Mesenteric fat pad (tissue), 1 donor: ENCODE measurements around the gene SCN9A. TPM values are rescaled to one million over a fixed set of nuclear protein-coding genes. Genes with fewer than 3 reads are reported as not detected.
"Not testable (repeated sequence)": the region's sequence is repeated elsewhere in the genome, so short reads cannot be mapped to it uniquely, and the experiment has no call there.

ENCODE experiments used
- DNase-seq: peaks from one replicate; pipeline ENCODE4 v3.0.0-alpha.2; 2020; ENCODE audit warnings: low spot score
- total RNA-seq: library from RNA; stranded (reverse); fragmentation: NEBNext Ultra II Directional; extraction: Animal tissue kit (Norgen Biotek cat#: 25700); gene quantifications from one replicate; pipeline ENCODE4 v1.2.1, GENCODE V29; 2021
- donor health status: DM: yes; HTN: yes; CAD: no.

SCN9A gene
- total RNA-seq, 1 donor from 2014 or later: 5.7 TPM

- DNase-seq: no peak
Observed at GRCh38 chr2:166246901-166247300, 128.8 kb downstream of the SCN9A start.

GRCh38 chr2:166242309-166242708 is 133.4 kb downstream of the SCN9A start:
- DNase-seq: no peak

- no peak for DNase-seq
Observed at GRCh38 chr2:166240387-166241313, 135.1 kb downstream of the SCN9A start.

- no peak for DNase-seq
Observed at GRCh38 chr2:166239548-166239947, 136.2 kb downstream of the SCN9A start.

GRCh38 chr2:166238176-166238575 is 137.6 kb downstream of the SCN9A start:
- DNase-seq: no peak

DNA sequence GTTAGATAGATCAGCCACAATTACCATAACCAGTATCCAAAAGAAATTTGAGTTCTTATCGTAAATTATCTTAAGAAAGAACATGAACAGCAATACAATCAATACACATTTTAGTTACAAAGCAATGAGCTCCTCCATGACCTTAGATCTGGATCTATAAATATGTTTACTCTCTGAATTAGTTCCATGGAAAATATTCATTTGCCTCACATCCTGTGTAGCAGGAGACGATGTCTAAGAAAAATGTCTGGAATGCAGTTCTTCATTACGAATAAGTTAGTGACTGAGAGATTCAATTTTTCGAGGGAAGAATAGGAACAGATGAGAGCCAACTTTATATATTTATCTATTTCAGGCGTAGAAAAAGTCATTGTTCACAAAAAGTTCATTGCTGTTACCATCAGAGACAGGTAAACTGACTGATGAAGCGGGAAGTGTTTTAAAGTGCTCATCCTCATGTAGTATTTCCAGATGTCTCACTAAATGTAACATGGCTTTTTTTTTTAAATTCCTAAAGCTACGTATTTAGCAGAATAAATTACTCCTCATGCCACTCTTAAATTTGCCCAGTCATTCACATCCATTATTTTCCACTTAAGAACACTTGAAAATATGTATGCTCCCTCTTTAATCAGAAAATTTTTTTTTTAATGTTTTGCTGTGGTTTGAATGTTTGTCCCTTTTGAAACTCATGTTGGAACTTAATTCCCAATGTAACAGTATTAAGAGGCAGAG is 141.5 kb downstream of the SCN9A start:
- DNase-seq: no peak

DNA sequence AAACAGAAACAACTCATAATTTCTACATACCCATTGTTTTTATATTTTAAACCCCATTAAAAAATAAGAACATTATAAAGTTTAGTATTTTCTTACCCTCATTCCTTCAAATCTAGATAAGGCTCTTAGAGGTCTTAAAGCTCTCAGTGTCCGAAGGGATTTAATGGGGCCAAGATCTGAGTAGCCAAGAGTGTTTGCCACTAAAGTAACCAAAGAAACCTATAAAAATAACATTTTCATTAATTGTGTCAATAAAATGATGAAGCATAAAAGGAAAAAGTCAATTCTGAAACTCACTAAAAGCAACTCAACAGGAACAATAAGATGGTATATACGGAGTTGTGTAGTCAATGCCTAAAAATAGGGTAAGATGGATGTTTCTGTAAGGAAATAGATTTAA is 142.5 kb downstream of the SCN9A start:
- no peak for DNase-seq

DNA sequence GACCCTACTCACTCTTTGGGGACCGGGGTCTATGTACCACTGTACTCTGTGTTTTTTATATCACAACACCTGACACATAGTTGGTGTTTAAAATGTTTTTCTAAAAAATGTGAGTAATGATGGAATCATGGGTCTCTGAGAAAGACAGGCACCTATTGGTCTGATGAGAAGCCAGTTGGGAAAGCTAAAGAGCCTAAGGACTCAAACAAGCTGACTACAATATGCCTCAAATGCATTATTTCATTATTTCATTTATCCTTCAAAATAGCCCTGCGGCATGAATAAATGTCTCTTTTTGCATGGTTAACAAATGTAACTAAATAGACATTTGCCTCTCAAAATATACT is 145.0 kb downstream of the SCN9A start:
- DNase-seq: no peak

- DNase-seq: no peak
Observed at GRCh38 chr2:166230024-166230723, 145.6 kb downstream of the SCN9A start.

GRCh38 chr2:166229678-166230023 is 146.1 kb downstream of the SCN9A start:
- DNase-seq: no peak

DNA sequence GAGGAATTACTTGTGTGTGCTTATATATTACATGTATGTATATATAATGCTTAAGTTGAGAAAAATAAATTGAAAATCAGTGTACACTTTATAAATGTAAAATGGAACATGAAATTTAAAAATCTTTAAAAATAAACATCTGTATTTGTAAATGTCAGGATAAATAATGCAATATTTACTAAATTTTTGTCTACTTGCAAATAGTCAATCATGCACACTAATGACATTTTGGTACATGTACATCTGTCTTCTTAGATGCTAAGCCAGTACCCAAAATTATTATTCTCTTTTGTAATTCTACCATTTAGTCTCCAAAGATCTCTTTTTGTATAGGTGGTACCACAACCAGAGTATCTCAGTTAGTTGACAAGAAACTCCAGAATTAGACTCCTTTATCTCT is 151.5 kb downstream of the SCN9A start:
- DNase-seq: no peak

DNA sequence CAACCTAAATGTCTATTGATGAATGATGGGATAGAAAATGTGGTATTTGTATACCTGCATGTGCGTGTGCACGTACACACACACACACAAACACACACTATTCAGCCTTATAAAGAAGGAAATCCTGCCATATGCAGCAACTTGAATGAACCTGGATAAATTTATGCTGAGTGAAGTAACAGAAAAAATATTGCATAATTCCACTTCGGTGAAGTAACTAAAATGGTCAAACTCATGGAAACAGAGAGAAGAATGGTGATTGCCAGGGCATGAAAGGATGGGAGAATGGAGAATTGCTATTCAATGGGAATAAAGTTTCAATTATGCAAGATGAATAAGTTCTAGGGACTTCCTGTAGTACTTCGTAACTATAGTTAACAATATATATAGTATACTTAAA is 152.4 kb downstream of the SCN9A start:
- DNase-seq: no peak

DNA sequence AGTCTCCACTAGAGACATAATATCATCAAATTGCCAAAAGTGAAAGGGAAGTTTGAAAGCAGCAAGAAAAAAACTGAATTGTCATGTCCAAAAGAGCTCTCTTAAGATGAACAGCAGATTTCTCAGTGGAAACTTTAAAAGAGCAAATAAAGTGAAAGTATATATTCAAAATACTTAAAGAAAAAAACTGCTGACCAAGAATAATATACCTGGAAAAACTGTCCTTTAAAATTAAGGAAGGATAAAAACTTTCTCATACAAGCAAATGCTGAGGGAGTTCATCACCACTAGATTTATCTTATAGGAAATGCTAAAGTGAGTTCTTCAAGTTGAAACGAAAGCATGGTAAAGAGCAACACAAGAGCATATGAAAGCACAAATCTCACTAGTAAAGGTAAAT is 164.7 kb downstream of the SCN9A start:
- no peak for DNase-seq

- DNase-seq: not testable (repeated sequence)
Observed at GRCh38 chr2:166209944-166210343, 165.8 kb downstream of the SCN9A start.

DNA sequence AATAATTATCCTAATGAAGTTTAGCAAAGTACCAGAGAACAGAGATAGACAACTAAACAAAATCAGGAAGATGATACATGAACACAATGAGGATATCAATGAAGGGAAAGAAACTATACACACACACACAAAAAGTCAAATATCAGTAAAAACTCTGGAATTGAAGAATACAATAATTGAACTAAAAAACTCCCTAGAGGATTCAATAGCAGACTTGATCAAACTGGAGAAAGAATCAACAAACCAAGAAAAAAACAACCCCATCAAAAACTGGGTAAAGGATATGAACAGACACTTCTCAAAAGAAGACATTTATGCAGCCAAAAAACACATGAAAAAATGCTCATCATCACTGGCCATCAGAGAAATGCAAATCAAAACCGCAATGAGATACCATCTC is 166.4 kb downstream of the SCN9A start:
- not testable (repeated sequence) for DNase-seq

DNA sequence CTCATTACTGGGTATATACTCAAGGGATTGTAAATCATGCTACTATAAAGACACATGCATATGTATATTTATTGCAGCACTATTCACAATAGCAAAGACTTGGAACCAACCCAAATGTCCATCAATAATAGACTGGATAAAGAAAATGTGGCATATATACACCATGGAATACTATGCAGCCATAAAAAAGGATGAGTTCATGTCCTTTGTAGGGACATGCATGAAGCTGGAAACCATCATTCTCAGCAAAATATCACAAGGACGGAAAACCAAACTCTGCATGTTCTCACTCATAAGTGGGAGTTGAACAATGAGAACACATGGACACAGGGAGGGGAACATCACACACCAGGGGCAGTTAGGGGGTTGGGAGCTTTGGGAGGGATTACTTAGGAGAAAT is 169.6 kb downstream of the SCN9A start:
- not testable (repeated sequence) for DNase-seq

DNA sequence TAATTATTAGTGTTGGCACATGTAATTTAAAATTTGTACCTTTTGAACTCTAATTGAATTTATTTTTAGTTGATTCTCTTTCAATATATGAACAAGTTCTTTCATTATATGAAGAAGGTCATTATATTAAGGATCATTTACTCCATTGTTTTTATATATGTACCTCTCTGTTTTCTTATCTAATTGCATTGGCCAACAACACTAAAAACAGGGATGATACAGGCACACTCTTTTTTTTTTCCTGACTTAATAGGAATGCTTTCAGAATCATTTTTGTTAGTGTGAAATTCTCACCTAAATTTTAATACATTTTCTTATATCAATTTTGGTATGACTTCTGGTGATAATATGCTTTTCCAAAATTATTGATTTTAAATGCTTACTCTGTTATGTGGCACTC is 173.0 kb downstream of the SCN9A start:
- no peak for DNase-seq

DNA sequence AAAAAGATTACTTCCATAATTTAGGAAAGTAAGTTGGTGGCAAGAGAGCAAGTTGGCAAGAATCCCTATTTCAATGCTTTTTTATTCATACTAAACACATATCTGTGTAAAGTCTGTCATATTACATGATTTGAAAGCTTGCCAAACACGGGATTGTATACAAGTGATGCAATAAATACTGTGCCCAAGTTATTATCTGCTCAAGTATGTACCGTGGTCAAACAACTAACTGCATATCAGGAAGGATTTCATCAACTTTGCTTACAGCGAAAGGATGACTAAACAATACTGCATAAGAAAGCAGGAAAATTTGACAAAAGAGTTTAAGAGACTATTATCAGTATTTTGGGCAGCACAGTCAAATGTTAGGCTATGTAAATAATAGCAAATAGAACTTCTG is 178.3 kb downstream of the SCN9A start:
- no peak for DNase-seq

DNA sequence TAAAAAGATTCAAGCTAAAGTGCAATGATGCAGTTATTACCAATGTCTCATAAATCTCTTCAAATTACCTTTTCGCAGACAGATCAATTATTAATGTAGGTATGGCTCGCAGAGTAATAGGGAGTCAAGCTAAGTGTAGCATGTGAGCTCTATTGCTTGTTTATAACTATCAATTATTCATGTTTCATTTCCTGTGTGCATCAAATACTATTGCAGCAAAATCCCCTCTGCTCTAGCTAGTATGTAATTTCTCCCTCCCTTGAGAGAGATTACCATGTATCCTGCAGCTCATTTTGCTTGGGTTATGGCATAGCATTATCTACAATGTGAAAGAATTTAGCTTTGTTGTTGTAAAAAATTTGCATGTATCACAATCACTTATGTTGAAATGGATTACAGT is 182.3 kb downstream of the SCN9A start:
- DNase-seq: no peak

GRCh38 chr2:166188084-166188483 is 187.7 kb downstream of the SCN9A start:
- no peak for DNase-seq

GRCh38 chr2:166184789-166185188 is 191.0 kb downstream of the SCN9A start:
- DNase-seq: no peak

DNA sequence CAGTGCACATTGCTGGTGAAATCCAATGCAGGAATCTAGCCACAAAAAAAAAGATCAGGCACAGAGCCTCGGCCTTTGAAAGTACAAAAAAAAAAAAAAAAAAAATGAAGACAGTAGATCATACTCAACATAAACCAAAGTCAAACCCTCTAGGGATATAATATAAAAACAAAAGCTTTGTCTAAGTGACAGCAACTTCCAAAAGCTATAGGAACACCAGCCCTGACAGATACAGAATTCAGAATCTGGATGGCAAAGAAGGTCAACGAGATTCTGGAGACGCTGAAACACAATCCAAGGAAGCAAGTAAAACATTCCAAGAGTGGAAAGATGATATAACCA is 194.0 kb downstream of the SCN9A start:
- no peak for DNase-seq
